Trophoblast cell (in vitro differentiated cells and primary cell): ENCODE data around the gene MAP4K4.

ENCODE experiments used
- DNase-seq, 2 donors: peaks; one replicate each; pipeline ENCODE4 v3.0.0-alpha.2; 2016
- H2AFZ ChIP-seq: 2 replicates; pipeline ENCODE4 v1.6.1; 2013; ENCODE audit warnings: low read length, moderate library complexity, mild to moderate bottlenecking; ENCODE audit not compliant: insufficient read depth, poor library complexity
- H2AK5ac ChIP-seq: 2 replicates; pipeline ENCODE4 v1.6.1; 2013; ENCODE audit warnings: mild to moderate bottlenecking, low read length
- H2BK120ac ChIP-seq: 2 replicates; pipeline ENCODE4 v1.6.1; 2013; ENCODE audit warnings: low read length, mild to moderate bottlenecking, moderate library complexity; ENCODE audit not compliant: insufficient read depth, poor library complexity
- H2BK12ac ChIP-seq: 2 replicates; pipeline ENCODE4 v1.6.1; 2013; ENCODE audit warnings: mild to moderate bottlenecking, low read length, moderate library complexity
- H2BK5ac ChIP-seq: 2 replicates; pipeline ENCODE4 v1.6.1; 2013; ENCODE audit warnings: low read length, low read depth, moderate library complexity, mild to moderate bottlenecking; ENCODE audit not compliant: poor library complexity
- H3K14ac ChIP-seq: 2 replicates; pipeline ENCODE4 v1.6.1; 2013; ENCODE audit warnings: mild to moderate bottlenecking, low read length
- H3K18ac ChIP-seq: 2 replicates; pipeline ENCODE4 v1.6.1; 2013; ENCODE audit warnings: mild to moderate bottlenecking, low read length
- H3K23ac ChIP-seq: 2 replicates; pipeline ENCODE4 v1.6.1; 2013; ENCODE audit warnings: low read length
- H3K27ac ChIP-seq: 2 replicates; pipeline ENCODE4 v1.5.1; 2013; ENCODE audit warnings: low read depth, mild to moderate bottlenecking, inconsistent platforms, low read length, moderate library complexity
- H3K27me3 ChIP-seq: 2 replicates; pipeline ENCODE4 v1.6.1; 2013; ENCODE audit warnings: inconsistent platforms, mild to moderate bottlenecking, low read length, moderate library complexity; ENCODE audit not compliant: insufficient read depth
- H3K36me3 ChIP-seq, 2 experiments: 1 replicate in 1 of 2; 2 replicates in 1 of 2; pipeline ENCODE4 v1.6.1; 2013; ENCODE audit warnings: low read length in 2 of 2, mild to moderate bottlenecking in 2 of 2, moderate library complexity in 1 of 2; ENCODE audit not compliant: insufficient read depth in 2 of 2, control insufficient read depth in 1 of 2
- H3K4ac ChIP-seq: 2 replicates; pipeline ENCODE4 v1.6.1; 2013; ENCODE audit warnings: low read depth, mild to moderate bottlenecking, low read length, moderate library complexity
- H3K4me1 ChIP-seq, 2 experiments: 1 replicate in 1 of 2; 2 replicates in 1 of 2; pipeline ENCODE4 v1.6.1; 2013; ENCODE audit warnings: low read length in 2 of 2, mild to moderate bottlenecking in 2 of 2, moderate library complexity in 1 of 2; ENCODE audit not compliant: insufficient read depth in 2 of 2, control insufficient read depth in 1 of 2
- H3K4me2 ChIP-seq: 2 replicates; pipeline ENCODE4 v1.6.1; 2013; ENCODE audit warnings: inconsistent platforms, mild to moderate bottlenecking, low read length, moderate library complexity
- H3K4me3 ChIP-seq: 2 replicates; pipeline ENCODE4 v1.5.1; 2013; ENCODE audit warnings: mild to moderate bottlenecking, low read depth, low read length, inconsistent platforms
- H3K79me1 ChIP-seq: one replicate; pipeline ENCODE4 v1.6.1; 2013; ENCODE audit warnings: low read length
- H3K79me2 ChIP-seq: 2 replicates; pipeline ENCODE4 v1.6.1; 2013; ENCODE audit warnings: low read length, mild to moderate bottlenecking; ENCODE audit not compliant: control insufficient read depth, insufficient read depth, poor library complexity
- H3K9ac ChIP-seq: 2 replicates; pipeline ENCODE4 v1.6.1; 2013; ENCODE audit warnings: mild to moderate bottlenecking, low read length
- H3K9me3 ChIP-seq: 2 replicates; pipeline ENCODE4 v1.6.1; 2013; ENCODE audit warnings: low read depth, mild to moderate bottlenecking, control low read depth, inconsistent platforms, low read length; ENCODE audit not compliant: insufficient read depth
- H4K12ac ChIP-seq: 2 replicates; pipeline ENCODE4 v1.6.1; 2013; ENCODE audit warnings: low read depth, mild to moderate bottlenecking, low read length, moderate library complexity
- H4K8ac ChIP-seq: 2 replicates; pipeline ENCODE4 v1.6.1; 2013; ENCODE audit warnings: low read depth, mild to moderate bottlenecking, low read length, moderate library complexity
- H4K91ac ChIP-seq: one replicate; pipeline ENCODE4 v1.6.1; 2013; ENCODE audit warnings: low read depth, mild to moderate bottlenecking, low read length, moderate library complexity
- WGBS: extraction: QIAGEN DNeasy Blood & Tissue Kit; methylation state at CpG from one replicate; pipeline ENCODE4 v1.1.7; 2013; ENCODE audit warnings: missing lambda C conversion rate; ENCODE audit not compliant: insufficient read length, insufficient coverage; ENCODE audit errors: extremely low coverage; 5-methylcytosine and 5-hydroxymethylcytosine counted together

MAP4K4 gene

DNA sequence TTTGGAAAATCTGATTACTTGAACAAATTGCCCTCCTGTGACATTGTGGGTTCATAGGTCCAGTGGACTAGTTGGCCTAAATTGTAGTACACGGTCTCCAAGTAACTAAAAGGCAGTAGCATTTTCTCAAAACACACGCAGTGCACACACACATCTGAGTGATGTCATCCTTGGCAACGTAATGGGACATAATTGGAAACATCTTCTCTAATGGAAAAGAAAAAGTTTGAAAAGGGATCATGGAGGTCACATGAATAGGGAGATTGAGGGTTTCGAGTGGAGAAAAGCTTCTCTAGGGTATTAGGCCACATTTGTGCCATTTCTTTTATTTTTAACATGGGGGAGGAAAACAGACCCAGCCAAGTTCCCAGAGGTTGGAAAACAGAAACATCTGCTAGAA, 93.3 kb downstream of the MAP4K4 start:
- no peak overlapping the region for H2BK12ac ChIP-seq

DNA sequence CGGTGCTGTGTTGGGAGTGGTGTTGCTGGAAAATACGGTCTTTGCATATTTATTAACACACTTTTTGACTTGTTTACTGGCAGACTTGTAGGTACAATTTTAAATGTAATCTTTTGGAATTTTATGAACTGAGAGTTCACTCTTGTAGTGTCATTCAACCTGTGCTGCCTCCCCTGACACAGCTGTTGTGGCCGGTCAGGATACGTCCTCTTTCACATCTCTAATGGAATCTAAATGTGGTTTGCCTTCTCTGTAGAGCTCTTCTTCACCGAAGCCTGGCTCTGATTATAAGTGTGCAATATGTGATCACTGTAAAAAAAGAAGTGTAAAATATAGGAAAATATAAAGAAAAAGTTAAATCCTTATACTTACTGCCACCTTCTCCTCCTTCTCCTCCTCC, 94.7 kb downstream of the MAP4K4 start:
- Histone ChIP-seq H3K4me3 (no peak overlapping the region), H3K9ac (no peak overlapping the region), H3K4ac (no peak overlapping the region), H2BK5ac (no peak overlapping the region), H3K27me3 (no peaks in the 10 kb centered on the region), H4K8ac (no peak overlapping the region), H2AFZ (no peak overlapping the region), H3K36me3 (peaks cover 4 to 6% of the 10 kb centered on the region in 2 experiments), H3K27ac (no peak overlapping the region), H2BK120ac (no peak overlapping the region), H2BK12ac (no peak overlapping the region), H4K91ac (no peak overlapping the region), H3K4me2 (no peak overlapping the region), H3K9me3 (no peaks in the 10 kb centered on the region), H3K18ac (no peak overlapping the region), H2AK5ac (no peak overlapping the region), H3K4me1 (peaks cover 0 to 5% of the 10 kb centered on the region in 2 experiments), H3K79me2 (peaks cover 4% of the 10 kb centered on the region), H3K79me1 (no peaks in the 10 kb centered on the region), H3K23ac (no peak overlapping the region), H3K14ac (no peak overlapping the region), H4K12ac (no peak overlapping the region)
- no CpG with 5 or more reads among the region's 5 CpGs for WGBS
- no peak for DNase-seq

More for the DNA sequence above, 93.3 kb downstream of the MAP4K4 start:
- H3K23ac ChIP-seq: no peak overlapping the region
- no peak overlapping the region for H4K91ac ChIP-seq
- no peak overlapping the region for H2BK120ac ChIP-seq
- no peak overlapping the region for H3K4me3 ChIP-seq
- H3K4me2 ChIP-seq: no peak overlapping the region
- no peak for DNase-seq
- WGBS: no CpG with 5 or more reads among the region's 4 CpGs
- no peak overlapping the region for H2AK5ac ChIP-seq
- no peak overlapping the region for H3K27ac ChIP-seq
- H3K36me3 ChIP-seq: peaks cover 4 to 6% of the 10 kb centered on the region in 2 experiments
- peaks cover 2% of the 10 kb centered on the region for H3K79me2 ChIP-seq
- H3K27me3 ChIP-seq: no peaks in the 10 kb centered on the region
- H4K8ac ChIP-seq: no peak overlapping the region
- no peaks in the 10 kb centered on the region for H3K9me3 ChIP-seq
- no peak overlapping the region for H3K4ac ChIP-seq
- no peak overlapping the region for H4K12ac ChIP-seq
- no peak overlapping the region for H3K14ac ChIP-seq
- H3K18ac ChIP-seq: no peak overlapping the region
- H3K4me1 ChIP-seq: peaks cover 0 to 2% of the 10 kb centered on the region in 2 experiments
- H3K79me1 ChIP-seq: no peaks in the 10 kb centered on the region
- H2AFZ ChIP-seq: no peak overlapping the region
- H2BK5ac ChIP-seq: no peak overlapping the region
- no peak overlapping the region for H3K9ac ChIP-seq

DNA sequence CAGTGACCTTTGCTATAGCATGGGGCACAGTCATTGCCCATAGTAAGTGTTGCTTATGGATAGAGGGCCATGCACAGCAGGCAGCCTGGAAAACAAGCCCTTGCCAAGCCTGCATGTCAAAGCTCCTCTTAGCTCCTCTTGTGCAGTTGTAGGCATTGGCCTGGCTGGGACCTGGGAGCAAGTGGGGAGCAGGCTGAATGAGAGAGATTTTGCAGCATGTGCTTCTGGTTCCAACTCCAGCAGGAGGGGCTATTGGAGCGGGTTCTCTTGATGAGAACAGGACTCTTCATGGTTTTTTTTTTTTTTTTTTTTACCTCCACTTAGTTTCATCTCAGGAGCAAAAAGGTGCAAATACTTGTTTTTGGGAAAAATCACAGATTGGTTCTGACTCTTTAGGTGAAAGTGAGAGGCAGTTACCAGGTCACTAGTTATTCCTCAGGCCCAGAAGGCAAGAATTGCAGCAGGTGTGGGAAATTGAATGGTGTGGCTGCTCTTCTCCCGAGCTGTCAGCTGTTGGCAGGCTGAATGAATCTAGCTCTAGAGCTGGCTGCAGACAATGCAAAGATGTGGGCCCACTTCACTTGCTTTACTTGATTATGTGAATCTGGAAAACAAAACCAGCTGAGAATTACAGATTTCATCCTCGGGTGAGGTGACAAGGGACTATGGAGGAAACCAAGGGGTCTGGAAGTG, 95.9 kb downstream of the MAP4K4 start:
- no CpG with 5 or more reads among the region's 3 CpGs for WGBS
- H2AFZ ChIP-seq: no peak overlapping the region

DNA sequence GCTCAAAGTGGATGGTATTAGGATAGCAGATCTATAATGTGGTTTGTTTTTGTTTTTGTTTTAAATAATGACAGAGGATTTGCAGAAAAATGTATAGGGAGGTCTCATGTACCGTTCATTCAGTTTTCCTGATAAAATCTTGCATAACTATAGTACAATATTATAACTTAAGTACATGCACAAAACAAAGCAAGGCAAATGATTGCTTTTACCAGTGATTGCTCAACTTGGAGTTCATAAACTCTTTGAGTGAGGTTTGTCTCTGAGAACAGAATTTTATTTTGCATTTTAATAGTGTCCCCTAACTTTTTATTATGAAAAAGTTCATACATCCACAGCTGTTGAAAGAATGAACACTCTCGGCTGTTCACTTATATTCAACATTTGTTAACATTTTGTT, 96.6 kb downstream of the MAP4K4 start:
- Histone ChIP-seq H3K79me1 (no peaks in the 10 kb centered on the region), H3K79me2 (peaks cover 2% of the 10 kb centered on the region), H2BK12ac (no peak overlapping the region), H2BK120ac (no peak overlapping the region), H3K4me3 (no peak overlapping the region), H3K27ac (no peak overlapping the region), H2BK5ac (no peak overlapping the region), H3K23ac (no peak overlapping the region), H3K14ac (no peak overlapping the region), H4K12ac (no peak overlapping the region), H2AFZ (no peak overlapping the region), H3K18ac (no peak overlapping the region), H3K36me3 (peaks cover 4 to 6% of the 10 kb centered on the region in 2 experiments), H3K9ac (no peak overlapping the region), H2AK5ac (no peak overlapping the region), H4K8ac (no peak overlapping the region), H3K4me1 (peaks cover 0 to 5% of the 10 kb centered on the region in 2 experiments), H3K4ac (no peak overlapping the region), H3K4me2 (no peak overlapping the region), H3K9me3 (no peaks in the 10 kb centered on the region), H3K27me3 (no peaks in the 10 kb centered on the region), H4K91ac (no peak overlapping the region)
- DNase-seq: no peak
- no CpG with 5 or more reads among the region's 2 CpGs for WGBS

More for the DNA sequence above, 95.9 kb downstream of the MAP4K4 start:
- Histone ChIP-seq H3K4me3 (no peak overlapping the region), H3K9ac (no peak overlapping the region), H2BK5ac (no peak overlapping the region), H3K14ac (no peak overlapping the region), H4K12ac (no peak overlapping the region), H2BK12ac (no peak overlapping the region), H3K79me2 (peaks cover 2% of the 10 kb centered on the region), H3K36me3 (peaks cover 4 to 6% of the 10 kb centered on the region in 2 experiments), H3K4me2 (no peak overlapping the region), H2BK120ac (no peak overlapping the region), H2AK5ac (no peak overlapping the region), H3K27me3 (no peaks in the 10 kb centered on the region), H3K79me1 (no peaks in the 10 kb centered on the region), H3K9me3 (no peaks in the 10 kb centered on the region), H3K4ac (no peak overlapping the region), H3K27ac (no peak overlapping the region), H4K8ac (no peak overlapping the region), H3K18ac (no peak overlapping the region), H3K4me1 (peaks cover 0 to 5% of the 10 kb centered on the region in 2 experiments), H4K91ac (no peak overlapping the region), H3K23ac (no peak overlapping the region)
- DNase-seq: peak in 1 of 2 donors; percentile 20
